ENCODE measurements around the gene SHROOM3.

Gene SHROOM3

GRCh38 chr4:76795243-76795642 is 360.2 kb downstream of the SHROOM3 start:
- H3K27me3 ChIP-seq (replicated peaks; ENCODE audit: control insufficient read depth, insufficient read depth, low read length) = no peaks in the 10 kb centered on the region
- no peak for DNase-seq (ENCODE audit: extremely low read depth, insufficient read length)
- H3K4me3 ChIP-seq (replicated peaks; ENCODE audit: low read depth, low read length) = no peak overlapping the region
- no peaks in the 10 kb centered on the region for H3K36me3 ChIP-seq (ENCODE audit: control insufficient read depth, insufficient read depth, low read length)
- TF ChIP-seq CTCF (IDR thresholded peaks at IDR 0.05; ENCODE audit: insufficient read depth, low read length, poor library complexity, severe bottlenecking) = no peak

- no peak for TF ChIP-seq CTCF (IDR thresholded peaks at IDR 0.05; ENCODE audit: insufficient read depth, low read length, poor library complexity, severe bottlenecking)
- DNase-seq (ENCODE audit: extremely low read depth, insufficient read length) = no peak
- no peak overlapping the region for H3K4me3 ChIP-seq (replicated peaks; ENCODE audit: low read depth, low read length)
- no peaks in the 10 kb centered on the region for H3K27me3 ChIP-seq (replicated peaks; ENCODE audit: control insufficient read depth, insufficient read depth, low read length)
- H3K36me3 ChIP-seq (ENCODE audit: control insufficient read depth, insufficient read depth, low read length) = no peaks in the 10 kb centered on the region
Measured at GRCh38 chr4:76799140-76799539, 364.1 kb downstream of the SHROOM3 start.

- no peak for DNase-seq (ENCODE audit: extremely low read depth, insufficient read length)
- no peaks in the 10 kb centered on the region for H3K36me3 ChIP-seq (ENCODE audit: control insufficient read depth, insufficient read depth, low read length)
- no peaks in the 10 kb centered on the region for H3K27me3 ChIP-seq (replicated peaks; ENCODE audit: control insufficient read depth, insufficient read depth, low read length)
- H3K4me3 ChIP-seq (replicated peaks; ENCODE audit: low read depth, low read length) = no peak overlapping the region
- TF ChIP-seq CTCF (IDR thresholded peaks at IDR 0.05; ENCODE audit: insufficient read depth, low read length, poor library complexity, severe bottlenecking) = no peak
Measured at GRCh38 chr4:76799718-76800117, 364.7 kb downstream of the SHROOM3 start.

- no peak for DNase-seq (ENCODE audit: extremely low read depth, insufficient read length)
- H3K36me3 ChIP-seq (ENCODE audit: control insufficient read depth, insufficient read depth, low read length) = no peaks in the 10 kb centered on the region
- H3K4me3 ChIP-seq (replicated peaks; ENCODE audit: low read depth, low read length) = no peak overlapping the region
- TF ChIP-seq CTCF (IDR thresholded peaks at IDR 0.05; ENCODE audit: insufficient read depth, low read length, poor library complexity, severe bottlenecking) = no peak
- H3K27me3 ChIP-seq (replicated peaks; ENCODE audit: control insufficient read depth, insufficient read depth, low read length) = no peaks in the 10 kb centered on the region
Measured at GRCh38 chr4:76800902-76801301, 365.9 kb downstream of the SHROOM3 start.

GRCh38 chr4:76801621-76802235 is 366.7 kb downstream of the SHROOM3 start:
- Histone ChIP-seq H3K36me3 (ENCODE audit: control insufficient read depth, insufficient read depth, low read length) (no peaks in the 10 kb centered on the region), H3K4me3 (replicated peaks; ENCODE audit: low read depth, low read length) (no peak overlapping the region), H3K27me3 (replicated peaks; ENCODE audit: control insufficient read depth, insufficient read depth, low read length) (no peaks in the 10 kb centered on the region)
- DNase-seq (ENCODE audit: extremely low read depth, insufficient read length) = no peak
- TF ChIP-seq CTCF (IDR thresholded peaks at IDR 0.05; ENCODE audit: insufficient read depth, low read length, poor library complexity, severe bottlenecking) = no peak

Measured in GM06990 (cell line).